ENCODE data around the gene CACNA1C. TPM values are rescaled to one million over a fixed set of nuclear protein-coding genes. Genes with fewer than 3 reads are reported as not detected.

Gene CACNA1C
- total RNA-seq, 5 donors from 2014 or later (not counting 1 experiment from before 2014, with no cell fraction given): 0.10 to 0.26 (median 0.16) TPM

DNA sequence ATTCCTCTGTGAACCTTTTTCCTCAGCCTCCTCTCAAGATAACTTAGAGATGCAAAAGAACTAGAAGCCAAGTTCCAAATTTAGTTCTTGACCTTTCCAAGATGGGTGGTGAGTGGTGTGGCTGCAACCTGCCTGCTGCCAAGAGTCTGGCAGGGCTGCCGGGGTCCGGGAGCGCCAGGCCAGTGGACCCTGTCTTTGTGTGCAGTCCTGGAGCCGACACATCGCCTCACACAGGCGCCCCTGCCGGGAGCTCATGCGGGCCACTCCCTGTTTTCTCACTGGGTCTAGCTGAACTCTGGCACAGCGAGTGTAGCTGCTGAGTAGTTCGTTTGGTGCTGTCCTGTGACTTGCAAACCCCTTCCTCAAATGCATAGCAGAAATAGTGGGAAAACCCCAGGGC lies 84.9 kb downstream of the CACNA1C start:
- ATAC-seq (replicated peaks in 1 of 4) (no peak), DNase-seq (no peak)
- Histone ChIP-seq H3K27ac (ENCODE audit: low read length) (no peak overlapping the region), H3K36me3 (ENCODE audit: control insufficient read depth in 2 of 2, extremely low read depth in 1 of 2, insufficient read depth in 1 of 2, low read length in 1 of 2) (no peaks in the 10 kb centered on the region), H3K4me3 (ENCODE audit: control insufficient read depth in 1 of 2, extremely low read depth in 1 of 2, low read length in 1 of 2) (no peak overlapping the region), H3K27me3 (replicated peaks in 1 of 2; ENCODE audit: control insufficient read depth in 2 of 2, extremely low read depth in 1 of 2, insufficient read depth in 2 of 2, low read length in 1 of 2) (peaks cover 0 to 25% of the 10 kb centered on the region in 2 experiments), H3K9me3 (no peaks in the 10 kb centered on the region), H3K4me1 (ENCODE audit: control insufficient read depth in 1 of 2, extremely low read depth in 1 of 2, insufficient read depth in 2 of 2, low read length in 2 of 2) (no peaks in the 10 kb centered on the region)
- H3K9me3 Mint-ChIP-seq: no peaks in the 10 kb centered on the region
- no peak overlapping the region for H3K27ac Mint-ChIP-seq
- WGBS (ENCODE audit: insufficient coverage): 86% methylated on average over 9 of the region's 10 CpGs
- ChIA-PET POLR2A (interaction anchor here in 1 of 2 donors (0.5 kb wide), 1 partner anchor 256 kb away, joined by 4 read pairs; no protein-coding TSS in a partner anchor), CTCF (no interaction called here)
- no peaks in the 10 kb centered on the region for H3K36me3 Mint-ChIP-seq
- H3K4me1 Mint-ChIP-seq: no peaks in the 10 kb centered on the region
- H3K27me3 Mint-ChIP-seq: peaks cover 15 to 18% of the 10 kb centered on the region in 2 donors
- H3K4me3 Mint-ChIP-seq: no peak overlapping the region

DNA sequence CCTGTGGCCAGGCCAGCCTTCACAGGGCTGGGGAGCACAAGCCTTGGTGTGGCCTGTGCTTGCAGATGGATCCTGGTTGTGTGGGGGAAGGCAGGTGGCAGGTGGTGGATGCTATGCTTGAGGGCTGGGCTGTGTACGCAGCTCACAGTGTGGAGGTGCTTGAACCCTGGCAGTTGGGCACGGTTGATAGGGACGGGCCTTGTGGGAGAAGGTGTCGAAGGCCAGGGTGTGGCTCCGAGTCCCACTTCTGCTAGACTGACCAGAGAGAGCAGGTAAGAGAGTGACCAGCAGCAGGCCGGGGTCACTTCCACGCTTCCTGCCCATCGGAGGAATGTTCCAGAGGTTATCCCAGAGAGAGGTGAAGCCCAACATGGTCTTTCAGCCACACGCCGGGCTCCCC lies 85.5 kb downstream of the CACNA1C start:
- no peak for ATAC-seq (replicated peaks in 1 of 4)
- no peak overlapping the region for H3K4me3 ChIP-seq (ENCODE audit: control insufficient read depth in 1 of 2, extremely low read depth in 1 of 2, low read length in 1 of 2)

DNA sequence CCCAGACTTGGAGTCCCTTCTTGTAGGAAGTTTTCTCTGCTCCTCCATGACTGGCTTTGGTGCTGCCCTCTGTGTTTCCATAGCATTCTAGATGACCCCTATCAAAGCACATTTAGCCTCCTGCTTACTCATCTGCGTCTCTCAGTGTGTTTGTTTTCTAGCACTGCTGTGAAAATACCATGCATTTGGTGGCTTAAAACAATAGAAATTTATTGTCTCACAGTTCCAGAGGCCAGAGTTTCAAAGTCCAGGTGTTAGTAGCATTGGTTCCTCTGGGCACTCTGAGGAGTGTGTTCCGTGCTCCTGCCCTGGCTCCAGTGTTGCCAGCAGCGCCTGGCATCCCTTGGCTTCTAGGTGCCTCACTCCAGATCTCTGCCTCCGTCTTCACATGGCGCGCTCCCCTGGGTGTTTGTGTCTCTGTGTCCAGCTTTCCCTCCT lies 86.1 kb downstream of the CACNA1C start:
- no peaks in the 10 kb centered on the region for H3K4me1 Mint-ChIP-seq

More for the DNA sequence above, 85.5 kb downstream of the CACNA1C start:
- Histone ChIP-seq H3K4me1 (ENCODE audit: control insufficient read depth in 1 of 2, extremely low read depth in 1 of 2, insufficient read depth in 2 of 2, low read length in 2 of 2) (no peaks in the 10 kb centered on the region), H3K9me3 (no peaks in the 10 kb centered on the region), H3K27ac (ENCODE audit: low read length) (no peak overlapping the region), H3K27me3 (replicated peaks in 1 of 2; ENCODE audit: control insufficient read depth in 2 of 2, extremely low read depth in 1 of 2, insufficient read depth in 2 of 2, low read length in 1 of 2) (peaks cover 0 to 25% of the 10 kb centered on the region in 2 experiments), H3K36me3 (ENCODE audit: control insufficient read depth in 2 of 2, extremely low read depth in 1 of 2, insufficient read depth in 1 of 2, low read length in 1 of 2) (no peaks in the 10 kb centered on the region)
- ChIA-PET CTCF (no interaction called here), POLR2A (no interaction called here)
- H3K27me3 Mint-ChIP-seq: peaks cover 15 to 18% of the 10 kb centered on the region in 2 donors
- DNase-seq: no peak
- H3K27ac Mint-ChIP-seq: no peak overlapping the region
- no peaks in the 10 kb centered on the region for H3K36me3 Mint-ChIP-seq
- 92% methylated on average over 10 of the region's 10 CpGs for WGBS (ENCODE audit: insufficient coverage)
- H3K9me3 Mint-ChIP-seq: no peaks in the 10 kb centered on the region
- no peak overlapping the region for H3K4me3 Mint-ChIP-seq
- no peaks in the 10 kb centered on the region for H3K4me1 Mint-ChIP-seq

DNA sequence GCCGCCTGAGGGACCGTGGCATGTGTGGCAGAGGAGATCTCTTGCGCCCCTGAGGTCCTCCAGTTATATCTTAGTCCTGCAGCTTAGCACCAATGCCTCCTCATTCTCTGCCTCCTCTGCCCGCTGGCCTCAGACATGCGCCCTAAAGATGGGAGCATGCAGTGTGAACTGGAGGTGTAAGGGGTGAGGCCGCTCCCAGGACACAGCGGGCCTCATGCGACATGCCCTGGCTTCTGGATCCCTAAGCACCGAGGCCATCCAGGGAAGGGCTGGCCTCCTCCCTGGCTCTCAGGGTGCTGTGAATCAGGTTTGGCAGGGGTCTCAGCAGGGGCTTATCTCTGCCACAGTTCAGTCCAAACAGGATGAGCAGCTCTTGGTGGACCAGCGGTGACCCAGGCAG lies 86.9 kb downstream of the CACNA1C start:
- DNase-seq (no peak), ATAC-seq (replicated peaks in 1 of 4) (no peak)
- POLR2A ChIA-PET: no interaction called here
- H3K36me3 Mint-ChIP-seq: no peaks in the 10 kb centered on the region
- CTCF ChIA-PET: no interaction called here
- no peak overlapping the region for H3K27ac Mint-ChIP-seq
- no peaks in the 10 kb centered on the region for H3K9me3 ChIP-seq
- no peaks in the 10 kb centered on the region for H3K9me3 Mint-ChIP-seq
- H3K36me3 ChIP-seq (ENCODE audit: control insufficient read depth in 2 of 2, extremely low read depth in 1 of 2, insufficient read depth in 1 of 2, low read length in 1 of 2): no peaks in the 10 kb centered on the region
- no peaks in the 10 kb centered on the region for H3K4me1 Mint-ChIP-seq
- H3K4me3 ChIP-seq (ENCODE audit: control insufficient read depth in 1 of 2, extremely low read depth in 1 of 2, low read length in 1 of 2): no peak overlapping the region
- H3K27ac ChIP-seq (ENCODE audit: low read length): no peak overlapping the region
- H3K4me1 ChIP-seq (ENCODE audit: control insufficient read depth in 1 of 2, extremely low read depth in 1 of 2, insufficient read depth in 2 of 2, low read length in 2 of 2): no peaks in the 10 kb centered on the region
- 92% methylated on average over 7 of the region's 10 CpGs for WGBS (ENCODE audit: insufficient coverage)
- H3K27me3 ChIP-seq (replicated peaks in 1 of 2; ENCODE audit: control insufficient read depth in 2 of 2, extremely low read depth in 1 of 2, insufficient read depth in 2 of 2, low read length in 1 of 2): peaks cover 0 to 25% of the 10 kb centered on the region in 2 experiments
- H3K4me3 Mint-ChIP-seq: no peak overlapping the region
- H3K27me3 Mint-ChIP-seq: peaks cover 19 to 21% of the 10 kb centered on the region in 2 donors

More for the DNA sequence above, 86.1 kb downstream of the CACNA1C start:
- Mint-ChIP-seq H3K36me3 (no peaks in the 10 kb centered on the region), H3K27me3 (peaks cover 17 to 19% of the 10 kb centered on the region in 2 donors), H3K4me3 (no peak overlapping the region), H3K9me3 (no peaks in the 10 kb centered on the region), H3K27ac (no peak overlapping the region)
- no peak overlapping the region for H3K27ac ChIP-seq (ENCODE audit: low read length)
- ChIA-PET CTCF (no interaction called here), POLR2A (no interaction called here)
- H3K4me1 ChIP-seq (ENCODE audit: control insufficient read depth in 1 of 2, extremely low read depth in 1 of 2, insufficient read depth in 2 of 2, low read length in 2 of 2): no peaks in the 10 kb centered on the region
- DNase-seq: no peak
- peaks cover 0 to 25% of the 10 kb centered on the region in 2 experiments for H3K27me3 ChIP-seq (replicated peaks in 1 of 2; ENCODE audit: control insufficient read depth in 2 of 2, extremely low read depth in 1 of 2, insufficient read depth in 2 of 2, low read length in 1 of 2)
- no peak for ATAC-seq (replicated peaks in 1 of 4)
- H3K36me3 ChIP-seq (ENCODE audit: control insufficient read depth in 2 of 2, extremely low read depth in 1 of 2, insufficient read depth in 1 of 2, low read length in 1 of 2): no peaks in the 10 kb centered on the region
- WGBS (ENCODE audit: insufficient coverage): 96% methylated on average over 5 of the region's 6 CpGs
- H3K4me3 ChIP-seq (ENCODE audit: control insufficient read depth in 1 of 2, extremely low read depth in 1 of 2, low read length in 1 of 2): no peak overlapping the region
- H3K9me3 ChIP-seq: no peaks in the 10 kb centered on the region

DNA sequence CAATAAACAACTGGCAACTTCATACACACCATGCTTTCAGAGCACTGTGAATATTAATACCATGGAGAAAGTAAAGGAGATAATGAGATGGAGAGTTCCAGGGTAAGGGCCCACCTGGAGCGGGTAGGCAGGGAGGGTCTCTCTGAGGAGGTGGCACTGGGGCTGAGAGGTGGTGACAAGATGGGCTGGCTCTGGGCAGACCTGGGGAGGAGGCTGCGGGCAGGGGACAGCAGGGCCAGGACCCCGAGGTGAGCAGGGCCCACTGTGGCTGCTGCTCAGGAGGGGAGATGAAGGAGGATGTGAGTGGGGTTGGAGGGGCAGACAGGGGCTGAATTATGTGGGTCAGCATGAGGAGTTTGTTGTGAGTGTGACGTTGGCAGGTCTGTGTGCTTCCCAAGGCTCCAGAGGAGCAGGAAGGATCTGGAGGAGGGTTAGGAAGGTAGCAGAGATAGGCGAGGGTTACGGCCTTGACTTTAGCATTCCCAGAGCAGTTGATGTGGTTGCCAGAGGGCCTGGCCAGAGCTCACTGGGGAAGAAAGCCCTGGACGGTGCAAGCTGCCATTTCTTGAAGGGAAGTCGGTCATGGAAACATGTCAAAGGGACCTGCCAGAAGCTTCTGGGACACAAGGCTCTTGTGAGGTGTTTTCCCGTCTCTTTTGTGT lies 88.2 kb downstream of the CACNA1C start:
- ChIA-PET POLR2A (no interaction called here), CTCF (no interaction called here)
- Histone ChIP-seq H3K27ac (ENCODE audit: low read length) (no peak overlapping the region), H3K9me3 (no peaks in the 10 kb centered on the region), H3K36me3 (ENCODE audit: control insufficient read depth in 2 of 2, extremely low read depth in 1 of 2, insufficient read depth in 1 of 2, low read length in 1 of 2) (no peaks in the 10 kb centered on the region), H3K4me3 (ENCODE audit: control insufficient read depth in 1 of 2, extremely low read depth in 1 of 2, low read length in 1 of 2) (no peak overlapping the region), H3K4me1 (ENCODE audit: control insufficient read depth in 1 of 2, extremely low read depth in 1 of 2, insufficient read depth in 2 of 2, low read length in 2 of 2) (no peaks in the 10 kb centered on the region), H3K27me3 (replicated peaks in 1 of 2; ENCODE audit: control insufficient read depth in 2 of 2, extremely low read depth in 1 of 2, insufficient read depth in 2 of 2, low read length in 1 of 2) (peaks cover 0 to 25% of the 10 kb centered on the region in 2 experiments)
- H3K4me1 Mint-ChIP-seq: no peaks in the 10 kb centered on the region
- H3K36me3 Mint-ChIP-seq: no peaks in the 10 kb centered on the region
- no peaks in the 10 kb centered on the region for H3K9me3 Mint-ChIP-seq
- H3K4me3 Mint-ChIP-seq: no peak overlapping the region
- H3K27me3 Mint-ChIP-seq: peaks cover 20 to 21% of the 10 kb centered on the region in 2 donors
- H3K27ac Mint-ChIP-seq: no peak overlapping the region
- 59% methylated on average over 9 of the region's 9 CpGs for WGBS (ENCODE audit: insufficient coverage)
- ATAC-seq (replicated peaks in 1 of 4) (no peak), DNase-seq (no peak)

DNA sequence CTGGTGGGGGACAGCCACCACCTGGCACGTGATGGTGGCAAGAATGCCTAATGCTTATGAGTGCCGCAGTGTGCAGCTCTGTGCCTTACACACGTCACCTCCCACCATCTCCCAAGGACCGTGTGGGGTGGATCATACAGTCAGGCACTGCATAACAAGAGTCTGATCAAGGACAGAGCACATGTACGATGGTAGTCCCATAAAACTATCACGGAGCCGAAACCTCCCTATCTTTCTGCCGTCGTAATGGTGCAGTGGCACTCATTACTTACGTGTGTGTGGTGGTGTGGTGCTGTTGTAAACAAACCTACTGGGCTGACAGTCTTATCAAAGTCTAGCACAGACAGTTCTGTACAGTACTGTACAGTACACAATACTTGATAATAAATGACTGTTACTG lies 89.3 kb downstream of the CACNA1C start:
- ATAC-seq (replicated peaks in 1 of 4) (no peak), DNase-seq (no peak)
- Mint-ChIP-seq H3K27ac (no peak overlapping the region), H3K27me3 (peaks cover 12 to 19% of the 10 kb centered on the region in 2 donors), H3K4me3 (no peak overlapping the region), H3K4me1 (no peaks in the 10 kb centered on the region), H3K36me3 (no peaks in the 10 kb centered on the region), H3K9me3 (no peaks in the 10 kb centered on the region)
- WGBS (ENCODE audit: insufficient coverage): 100% methylated on average over 2 of the region's 10 CpGs
- peaks cover 0 to 25% of the 10 kb centered on the region in 2 experiments for H3K27me3 ChIP-seq (replicated peaks in 1 of 2; ENCODE audit: control insufficient read depth in 2 of 2, extremely low read depth in 1 of 2, insufficient read depth in 2 of 2, low read length in 1 of 2)
- H3K9me3 ChIP-seq: no peaks in the 10 kb centered on the region
- no peak overlapping the region for H3K4me3 ChIP-seq (ENCODE audit: control insufficient read depth in 1 of 2, extremely low read depth in 1 of 2, low read length in 1 of 2)
- no peaks in the 10 kb centered on the region for H3K4me1 ChIP-seq (ENCODE audit: control insufficient read depth in 1 of 2, extremely low read depth in 1 of 2, insufficient read depth in 2 of 2, low read length in 2 of 2)
- ChIA-PET CTCF (no interaction called here), POLR2A (interaction anchor here in 1 of 2 donors (0.7 kb wide), 1 partner anchor 15 kb away, joined by 3 read pairs; no protein-coding TSS in a partner anchor)
- no peak overlapping the region for H3K27ac ChIP-seq (ENCODE audit: low read length)
- no peaks in the 10 kb centered on the region for H3K36me3 ChIP-seq (ENCODE audit: control insufficient read depth in 2 of 2, extremely low read depth in 1 of 2, insufficient read depth in 1 of 2, low read length in 1 of 2)

Measured in T-cell (primary cell).